Umbilical cord (tissue), 2 donors: ENCODE measurements around the gene CAMK2A. TPM values are rescaled to one million over a fixed set of nuclear protein-coding genes. Genes with fewer than 3 reads are reported as not detected.

Experiments
- DNase-seq: peaks from one replicate; pipeline ENCODE4 v3.0.0-alpha.2; 2015; ENCODE audit warnings: low spot score
- total RNA-seq: library from RNA; depleted of rRNA; stranded (reverse); fragments of >200 nt; gene quantifications from one replicate; pipeline ENCODE4 v1.2.3, GENCODE V29; 2014; ENCODE audit warnings: low replicate concordance; ENCODE audit not compliant: insufficient read depth

Gene CAMK2A
- total RNA-seq, 1 donor from 2014 or later, result 5.8 TPM

- DNase-seq, result peak; percentile 44
Measured at GRCh38 chr5:150172145-150172544, 117.4 kb downstream of the CAMK2A start.

Other genes starting within 250 kb of the CAMK2A start
- gene CSF1R, start 203.2 kb downstream of the CAMK2A start, total RNA-seq, result 48.9 TPM
- gene PDGFRB, start 133.9 kb downstream of the CAMK2A start, total RNA-seq, result 223 TPM
- gene CDX1, start 123.0 kb downstream of the CAMK2A start, total RNA-seq, result 2.4 TPM
- gene SLC6A7, start 99.7 kb downstream of the CAMK2A start, total RNA-seq, result 10.8 TPM
- 15.9 TPM for gene ARSI, start 13.1 kb upstream of the CAMK2A start, total RNA-seq
- 8.4 TPM for gene TCOF1, start 67.9 kb upstream of the CAMK2A start, total RNA-seq
- gene CD74, start 123.1 kb upstream of the CAMK2A start, total RNA-seq, result 31.1 TPM
- gene RPS14, start 160.0 kb upstream of the CAMK2A start, total RNA-seq, result 1,414 TPM
- gene NDST1, start 218.4 kb upstream of the CAMK2A start, total RNA-seq, result 47.4 TPM